ENCODE measurements around the gene TET2. TPM values are rescaled to one million over a fixed set of nuclear protein-coding genes. Genes with fewer than 3 reads are reported as not detected.

The TET2 gene
- polyA plus RNA-seq, 1 experiment, result 6.9 TPM

GRCh38 chr4:105147553-105148161 lies 981 bp downstream of the TET2 start:
- no peak for TF ChIP-seq CTCF (IDR thresholded peaks at IDR 0.05; ENCODE audit: insufficient read depth, low read depth, low read length)
- ChIA-PET CTCF (interaction anchor here (1.1 to 1.4 kb wide), 2 partner anchors 8 to 326 kb away, joined by 3 to 6 read pairs; partner anchors contain the start of gene PPA2), POLR2A (no interaction called here)
- Histone ChIP-seq H3K36me3 (ENCODE audit: control insufficient read depth, insufficient read depth, low read length) (no peaks in the 10 kb centered on the region), H3K4me3 (ENCODE audit: low read depth, low read length) (peak overlapping the region; percentile 51), H3K27me3 (ENCODE audit: control insufficient read depth, insufficient read depth, low read length) (no peaks in the 10 kb centered on the region)
- DNase-seq (ENCODE audit: low read depth), result no peak

GRCh38 chr4:105148356-105148755 lies 1.7 kb downstream of the TET2 start:
- no peak for DNase-seq (ENCODE audit: low read depth)
- POLR2A ChIA-PET, result no interaction called here
- CTCF ChIA-PET, result no interaction called here
- Histone ChIP-seq H3K4me3 (ENCODE audit: low read depth, low read length) (peak overlapping the region; percentile 51), H3K36me3 (ENCODE audit: control insufficient read depth, insufficient read depth, low read length) (no peaks in the 10 kb centered on the region), H3K27me3 (ENCODE audit: control insufficient read depth, insufficient read depth, low read length) (no peaks in the 10 kb centered on the region)
- TF ChIP-seq CTCF (IDR thresholded peaks at IDR 0.05; ENCODE audit: insufficient read depth, low read depth, low read length), result no peak

- Histone ChIP-seq H3K4me3 (ENCODE audit: low read depth, low read length) (no peak overlapping the region), H3K36me3 (ENCODE audit: control insufficient read depth, insufficient read depth, low read length) (no peaks in the 10 kb centered on the region), H3K27me3 (ENCODE audit: control insufficient read depth, insufficient read depth, low read length) (no peaks in the 10 kb centered on the region)
- ChIA-PET POLR2A (no interaction called here), CTCF (no interaction called here)
- no peak for DNase-seq (ENCODE audit: low read depth)
- TF ChIP-seq CTCF (IDR thresholded peaks at IDR 0.05; ENCODE audit: insufficient read depth, low read depth, low read length), result no peak
Measured at GRCh38 chr4:105148776-105149175, 2.1 kb downstream of the TET2 start.

GRCh38 chr4:105149771-105150170 lies 3.1 kb downstream of the TET2 start:
- ChIA-PET CTCF (no interaction called here), POLR2A (no interaction called here)
- TF ChIP-seq CTCF (IDR thresholded peaks at IDR 0.05; ENCODE audit: insufficient read depth, low read depth, low read length), result no peak
- no peak for DNase-seq (ENCODE audit: low read depth)
- Histone ChIP-seq H3K36me3 (ENCODE audit: control insufficient read depth, insufficient read depth, low read length) (no peaks in the 10 kb centered on the region), H3K4me3 (ENCODE audit: low read depth, low read length) (no peak overlapping the region), H3K27me3 (ENCODE audit: control insufficient read depth, insufficient read depth, low read length) (no peaks in the 10 kb centered on the region)

- no peaks in the 10 kb centered on the region for H3K36me3 ChIP-seq (ENCODE audit: control insufficient read depth, insufficient read depth, low read length)
- DNase-seq (ENCODE audit: low read depth), result no peak
- no peak for TF ChIP-seq CTCF (IDR thresholded peaks at IDR 0.05; ENCODE audit: insufficient read depth, low read depth, low read length)
- no peak overlapping the region for H3K4me3 ChIP-seq (ENCODE audit: low read depth, low read length)
- ChIA-PET POLR2A (no interaction called here), CTCF (no interaction called here)
- H3K27me3 ChIP-seq (ENCODE audit: control insufficient read depth, insufficient read depth, low read length), result no peaks in the 10 kb centered on the region
Measured at GRCh38 chr4:105150503-105150902, 3.8 kb downstream of the TET2 start.
